Tibial artery (tissue), 4 donors: ENCODE results near the gene ADORA3.
A peak's percentile ranks its signal among the peaks of the same experiment; 100 is the strongest.

Source experiments
- DNase-seq, 2 donors: peaks; one replicate each; pipeline ENCODE4 v3.0.0-alpha.2; 2019
- H3K27ac ChIP-seq, 2 donors: fragments of 200-600 bp; sonication (generic) in 1 of 2; 1 replicate in 1 of 2; 2 replicates in 1 of 2; pipeline ENCODE4 v1.5.1; 2018 to 2019; ENCODE audit warnings: mild to moderate bottlenecking in 1 of 2
- H3K27me3 ChIP-seq, 2 donors: fragments of 200-600 bp; sonication (generic) in 1 of 2; one replicate each; pipeline versions ENCODE4 v1.5.1 to v1.6.0; 2016 to 2019
- H3K36me3 ChIP-seq, 3 donors: fragments of 200-600 bp; sonication (generic) in 2 of 3; one replicate each; pipeline ENCODE4 v1.5.1; 2016 to 2019; ENCODE audit warnings: mild to moderate bottlenecking in 2 of 3
- H3K4me1 ChIP-seq, 4 donors: fragments of 200-600 bp; sonication (generic) in 2 of 4; 1 replicate in 3 of 4; 2 replicates in 1 of 4; pipeline ENCODE4 v1.5.1; 2016 to 2019
- H3K4me3 ChIP-seq, 2 donors: fragments of 200-600 bp; sonication (generic) in 1 of 2; 1 replicate in 1 of 2; 2 replicates in 1 of 2; pipeline ENCODE4 v1.5.1; 2018 to 2019; ENCODE audit warnings: mild to moderate bottlenecking in 2 of 2
- H3K9me3 ChIP-seq, 3 donors: fragments of 200-600 bp; sonication (generic) in 1 of 3; one replicate each; pipeline ENCODE4 v1.5.1; 2016 to 2019
- intact Hi-C: fragments of 100-400 bp; cut with DNase I; formaldehyde crosslinking; loops from one replicate; pipeline ENCODE4 v1.15.0; 2023; ENCODE audit warnings: low total_unique reads
- TF ChIP-seq, protein P1 (sequence below), 2 experiments: fragments of 200-600 bp in 1 of 2; fragments of 450-650 bp in 1 of 2; IDR thresholded peaks; one replicate each; pipeline ENCODE4 v1.5.1; 2017 to 2019; ENCODE audit warnings: antibody characterized with exemption in 2 of 2, mild to moderate bottlenecking in 1 of 2, moderate library complexity in 1 of 2

Gene ADORA3

DNA sequence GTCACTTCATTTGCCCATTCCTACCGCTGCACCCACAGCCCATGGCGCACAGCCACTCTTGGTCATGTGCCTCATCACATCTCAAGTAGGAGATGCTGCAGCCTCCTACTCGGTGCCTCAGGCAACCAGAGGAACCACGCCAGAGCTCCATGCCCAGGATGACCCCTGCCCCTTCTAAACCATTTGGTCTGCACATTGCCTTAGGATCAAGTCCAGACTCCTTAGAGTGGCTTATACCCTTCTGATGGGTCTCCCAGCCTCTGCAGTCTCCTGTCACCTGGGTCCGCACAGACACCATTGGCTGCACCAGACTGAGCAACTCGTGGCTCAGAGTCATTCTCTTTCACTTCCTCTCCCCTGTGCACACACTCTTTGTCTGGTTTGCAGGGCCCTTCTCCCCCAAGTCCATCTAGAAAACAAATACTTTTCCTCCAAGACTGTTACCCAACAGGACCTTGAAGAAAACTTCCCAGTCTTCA lies 2.2 kb upstream of the ADORA3 start:
- intact Hi-C loops, result loop anchor here (10.0 kb wide), 1 partner anchor 229 kb away; the partner anchor contains the start of gene INKA2

DNA sequence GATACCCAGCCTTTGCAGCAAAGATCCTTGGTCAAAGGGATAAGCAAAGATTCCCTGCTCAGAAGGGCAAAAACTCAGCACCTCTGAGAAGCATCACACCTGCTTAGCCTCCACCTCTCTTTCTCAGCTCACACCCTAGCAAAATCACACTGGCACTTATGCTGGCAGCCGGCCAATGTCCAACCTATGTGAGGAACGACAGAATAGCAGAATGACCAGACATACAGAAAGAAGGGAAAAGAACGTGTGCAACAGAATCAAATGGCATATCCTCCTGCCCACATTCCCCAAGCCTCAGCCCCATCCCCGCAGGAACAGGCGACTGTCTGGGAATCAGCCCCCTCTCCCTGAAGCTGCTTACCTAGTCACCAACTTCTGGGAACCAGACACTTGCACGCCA lies 664 bp upstream of the ADORA3 start:
- Histone ChIP-seq H3K9me3 (no peaks in the 10 kb centered on the region), H3K27ac (no peak overlapping the region), H3K4me3 (no peak overlapping the region), H3K27me3 (no peaks in the 10 kb centered on the region), H3K36me3 (no peaks in the 10 kb centered on the region), H3K4me1 (peaks cover 0 to 21% (median 20%) of the 10 kb centered on the region in 4 donors)
- intact Hi-C loops, result loop anchor here (10.0 kb wide), 1 partner anchor 231 kb away; the partner anchor contains the start of gene INKA2
- TF ChIP-seq, protein P1, sequence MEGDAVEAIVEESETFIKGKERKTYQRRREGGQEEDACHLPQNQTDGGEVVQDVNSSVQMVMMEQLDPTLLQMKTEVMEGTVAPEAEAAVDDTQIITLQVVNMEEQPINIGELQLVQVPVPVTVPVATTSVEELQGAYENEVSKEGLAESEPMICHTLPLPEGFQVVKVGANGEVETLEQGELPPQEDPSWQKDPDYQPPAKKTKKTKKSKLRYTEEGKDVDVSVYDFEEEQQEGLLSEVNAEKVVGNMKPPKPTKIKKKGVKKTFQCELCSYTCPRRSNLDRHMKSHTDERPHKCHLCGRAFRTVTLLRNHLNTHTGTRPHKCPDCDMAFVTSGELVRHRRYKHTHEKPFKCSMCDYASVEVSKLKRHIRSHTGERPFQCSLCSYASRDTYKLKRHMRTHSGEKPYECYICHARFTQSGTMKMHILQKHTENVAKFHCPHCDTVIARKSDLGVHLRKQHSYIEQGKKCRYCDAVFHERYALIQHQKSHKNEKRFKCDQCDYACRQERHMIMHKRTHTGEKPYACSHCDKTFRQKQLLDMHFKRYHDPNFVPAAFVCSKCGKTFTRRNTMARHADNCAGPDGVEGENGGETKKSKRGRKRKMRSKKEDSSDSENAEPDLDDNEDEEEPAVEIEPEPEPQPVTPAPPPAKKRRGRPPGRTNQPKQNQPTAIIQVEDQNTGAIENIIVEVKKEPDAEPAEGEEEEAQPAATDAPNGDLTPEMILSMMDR (IDR thresholded peaks at IDR 0.05), result no peak
- no peak for DNase-seq

More for the DNA sequence above, 2.2 kb upstream of the ADORA3 start:
- Histone ChIP-seq H3K27me3 (no peaks in the 10 kb centered on the region), H3K9me3 (no peaks in the 10 kb centered on the region), H3K27ac (peak overlapping the region; percentile 38 to 90), H3K4me1 (peaks cover 0 to 35% (median 29%) of the 10 kb centered on the region in 4 donors), H3K36me3 (no peaks in the 10 kb centered on the region), H3K4me3 (no peak overlapping the region)
- TF ChIP-seq, protein P1 (IDR thresholded peaks at IDR 0.05), result no peak
- peak in 1 of 2 donors; percentile 47 for DNase-seq

DNA sequence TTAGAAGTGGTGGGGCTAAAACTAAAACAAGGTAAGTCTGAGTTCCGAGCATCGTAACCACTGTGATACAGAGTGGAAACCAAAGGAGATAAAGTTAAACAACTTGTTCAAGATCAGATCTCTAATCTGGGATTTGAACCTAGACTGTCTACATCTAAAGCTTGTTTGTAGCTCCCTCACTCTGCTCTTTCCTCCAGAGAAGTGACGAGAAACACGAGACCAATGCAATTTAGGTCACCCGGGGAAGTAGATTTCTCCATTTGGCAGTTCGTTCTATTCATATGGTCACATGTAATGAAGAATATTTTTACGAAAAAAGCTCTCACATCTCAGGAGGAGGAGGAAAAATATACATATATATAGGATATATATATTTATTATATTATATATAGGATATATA lies 1.8 kb downstream of the ADORA3 start:
- H3K27ac ChIP-seq, result no peak overlapping the region
- no peaks in the 10 kb centered on the region for H3K9me3 ChIP-seq
- TF ChIP-seq, protein P1 (IDR thresholded peaks at IDR 0.05), result no peak
- intact Hi-C loops, result loop anchor here (10.0 kb wide), 1 partner anchor 233 kb away; the partner anchor contains the start of gene INKA2
- no peaks in the 10 kb centered on the region for H3K4me1 ChIP-seq
- no peaks in the 10 kb centered on the region for H3K27me3 ChIP-seq
- DNase-seq, result no peak
- no peak overlapping the region for H3K4me3 ChIP-seq
- no peaks in the 10 kb centered on the region for H3K36me3 ChIP-seq

DNA sequence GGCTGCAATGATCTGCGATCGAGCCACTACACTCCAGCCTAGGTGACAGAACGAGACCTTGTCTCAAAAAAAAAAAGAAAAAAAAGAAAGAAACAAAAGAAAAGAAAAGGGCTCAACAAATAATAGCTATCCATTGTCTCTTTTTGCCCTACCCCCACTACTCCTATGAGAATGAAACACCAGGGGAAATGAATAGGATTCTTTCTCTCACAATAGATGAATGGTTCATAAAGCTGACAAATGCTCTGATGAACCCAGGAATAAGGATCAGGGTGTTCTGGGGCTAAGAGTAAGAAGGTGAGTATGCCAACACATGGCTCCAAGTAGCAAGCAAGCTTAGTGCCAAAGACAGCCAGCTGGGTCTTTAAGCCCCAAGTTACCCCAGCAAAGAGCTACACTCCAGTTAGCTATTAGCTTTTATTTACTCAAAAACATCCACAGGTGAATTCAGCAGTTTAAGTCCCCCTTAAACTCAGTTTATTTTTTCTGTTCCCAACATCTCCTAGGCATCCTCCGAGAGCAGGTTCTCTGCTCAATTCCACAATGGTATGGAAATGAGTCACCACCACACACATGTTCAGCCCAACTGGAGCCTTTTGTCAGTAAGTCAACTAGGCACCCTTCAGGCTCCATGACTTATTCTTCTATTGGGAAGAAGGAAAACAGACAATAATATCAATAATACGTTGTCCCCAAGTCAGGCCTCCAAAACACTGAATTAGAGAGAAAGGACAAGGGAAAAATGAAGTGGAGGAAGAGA lies 4.2 kb downstream of the ADORA3 start:
- Histone ChIP-seq H3K9me3 (no peaks in the 10 kb centered on the region), H3K27ac (no peak overlapping the region), H3K4me1 (no peaks in the 10 kb centered on the region), H3K4me3 (no peak overlapping the region), H3K36me3 (no peaks in the 10 kb centered on the region), H3K27me3 (no peaks in the 10 kb centered on the region)
- TF ChIP-seq, protein P1 (IDR thresholded peaks at IDR 0.05), result no peak
- no peak for DNase-seq
- intact Hi-C loops, result no loop called here

DNA sequence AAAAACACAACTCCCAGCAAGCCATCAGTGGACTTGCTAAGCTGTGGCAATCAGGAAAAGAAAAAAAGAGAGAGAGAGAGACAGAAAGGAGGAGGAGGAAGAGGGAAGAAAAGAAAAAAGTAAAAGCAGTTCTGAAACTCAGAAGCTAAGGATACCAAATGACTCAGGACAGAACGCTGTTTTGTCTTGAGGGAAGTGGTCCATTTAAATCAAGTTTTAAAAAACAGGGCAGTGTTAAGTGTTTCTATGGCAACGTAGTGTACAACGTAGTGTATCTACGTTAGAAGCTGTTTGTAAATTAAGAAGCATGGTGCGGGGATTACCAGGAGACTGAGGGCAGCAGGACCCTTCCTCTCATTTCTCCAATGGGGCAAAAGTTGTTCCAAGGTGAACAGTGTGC lies 5.8 kb downstream of the ADORA3 start:
- intact Hi-C loops, result no loop called here
- no peaks in the 10 kb centered on the region for H3K9me3 ChIP-seq
- H3K4me1 ChIP-seq, result no peaks in the 10 kb centered on the region
- H3K4me3 ChIP-seq, result no peak overlapping the region
- H3K27me3 ChIP-seq, result no peaks in the 10 kb centered on the region
- TF ChIP-seq, protein P1 (IDR thresholded peaks at IDR 0.05), result no peak
- H3K36me3 ChIP-seq, result no peaks in the 10 kb centered on the region
- DNase-seq, result no peak
- H3K27ac ChIP-seq, result no peak overlapping the region
